T-helper 1 cell (primary cell): ENCODE measurements around the gene USH2A.
"Not testable (repeated sequence)": the region's sequence is repeated elsewhere in the genome, so short reads cannot be mapped to it uniquely, and the experiment has no call there.

Experiments used
- DNase-seq, 5 donors: peaks; one replicate each; pipeline ENCODE4 v3.0.0-alpha.2; 2012 to 2020

Gene USH2A

DNA sequence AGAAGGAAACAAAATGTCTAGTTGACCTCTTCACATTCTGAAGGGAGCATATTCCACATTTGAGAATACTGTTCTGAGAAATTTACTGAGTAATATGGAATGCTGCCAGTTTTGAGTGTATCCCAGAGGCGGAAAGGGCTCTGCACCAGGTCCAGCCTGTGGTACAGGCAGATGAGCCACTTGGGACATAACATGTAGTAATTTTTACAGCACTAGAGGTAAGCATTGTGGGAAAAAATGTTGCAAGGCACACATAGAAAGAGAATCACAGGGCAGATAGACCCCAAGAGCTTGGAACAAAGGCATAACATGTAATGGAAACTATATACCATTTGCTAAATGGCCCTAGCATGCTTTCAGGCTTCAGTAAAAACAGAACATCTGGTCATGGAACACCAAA lies 228.5 kb downstream of the USH2A start:
- DNase-seq = no peak

DNA sequence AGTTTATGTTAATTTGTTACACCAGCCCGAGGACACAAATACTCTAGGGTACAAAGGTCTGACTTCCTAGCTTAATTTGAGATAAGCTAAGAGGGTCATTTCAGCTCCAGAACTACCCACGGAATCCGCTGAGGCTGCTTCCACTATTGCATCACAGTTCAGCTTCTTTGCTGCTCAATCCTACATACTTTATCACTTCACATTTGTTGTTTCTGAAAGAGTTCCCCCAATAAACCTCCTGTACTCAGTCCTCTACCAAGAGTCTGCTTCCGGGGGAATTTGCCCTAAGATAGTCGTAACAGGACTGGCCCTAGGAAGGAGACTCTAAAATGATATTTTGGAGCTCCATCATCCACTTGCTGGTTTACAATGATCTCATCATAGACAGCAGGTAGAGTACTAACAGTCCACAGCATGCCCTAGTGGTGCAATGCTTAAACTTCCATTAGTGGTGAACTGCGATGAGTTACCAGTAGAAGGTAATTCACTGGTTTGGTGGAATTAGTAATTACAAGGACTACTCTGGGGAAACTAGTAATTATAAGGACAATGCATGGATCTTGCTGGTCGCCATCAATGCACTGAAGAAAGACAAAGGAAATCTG lies 229.3 kb downstream of the USH2A start:
- DNase-seq = no peak

DNA sequence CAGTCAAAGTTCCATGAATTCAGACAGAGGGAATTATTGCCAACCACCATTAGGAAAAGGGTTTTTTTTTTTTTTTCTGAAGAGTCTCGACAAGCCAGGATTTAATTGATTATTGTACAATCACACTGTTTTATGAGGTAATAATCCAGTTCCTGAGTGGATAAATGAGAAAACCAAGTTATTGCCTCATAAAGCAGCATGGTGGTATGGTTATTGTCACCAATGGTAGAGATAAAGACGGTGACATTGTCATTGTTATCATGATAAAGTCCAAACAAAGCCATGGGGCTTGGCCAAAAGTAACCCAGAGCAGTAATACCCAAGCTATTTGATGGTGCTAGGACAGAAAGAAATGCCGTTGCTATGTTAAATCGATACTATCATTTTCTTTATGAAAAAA lies 232.8 kb downstream of the USH2A start:
- DNase-seq = no peak

DNA sequence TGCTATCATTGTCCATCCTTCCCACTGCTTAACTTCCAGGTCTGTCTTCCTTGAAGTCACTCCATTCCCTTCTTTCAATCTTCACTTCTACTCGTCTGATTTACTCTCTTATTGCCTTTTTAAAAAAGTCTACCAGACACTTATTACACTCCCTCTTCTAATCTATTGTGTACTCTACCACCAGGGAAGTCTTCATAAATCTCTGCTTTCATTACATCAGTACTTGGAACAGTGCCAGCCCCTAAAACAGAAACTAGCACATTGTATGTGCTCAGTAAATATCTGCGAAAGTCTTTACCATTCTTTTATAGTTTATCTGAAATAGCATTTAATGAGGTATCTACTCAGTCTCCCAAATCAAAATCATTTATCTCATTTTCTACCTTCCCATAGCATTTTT lies 236.4 kb downstream of the USH2A start:
- DNase-seq = no peak

GRCh38 chr1:216186141-216186540 lies 237.1 kb downstream of the USH2A start:
- no peak for DNase-seq

- no peak for DNase-seq
These were observed 239.0 kb downstream of the USH2A start for GRCh38 chr1:216184126-216184680.

- no peak for DNase-seq
These were observed 239.8 kb downstream of the USH2A start for GRCh38 chr1:216183454-216183853.

DNA sequence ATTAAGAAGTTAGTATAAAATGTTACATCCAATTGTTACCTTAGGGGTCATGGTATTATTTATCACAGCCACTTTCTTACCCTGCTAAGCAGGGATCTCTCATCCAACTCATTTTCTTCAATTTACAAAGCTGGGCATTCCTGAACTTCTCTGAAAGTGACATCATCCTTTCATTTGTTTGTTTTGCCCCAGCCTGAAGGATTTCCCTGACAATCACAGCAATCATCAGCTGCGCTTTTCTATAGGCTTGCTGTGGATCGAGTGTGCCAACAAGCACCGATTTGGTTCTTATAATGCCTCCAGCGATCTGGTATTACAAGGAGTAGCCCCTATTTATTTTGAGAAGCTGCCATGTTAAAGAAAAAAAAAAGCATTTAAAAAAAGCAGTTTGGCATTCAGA lies 240.2 kb downstream of the USH2A start:
- no peak for DNase-seq

DNA sequence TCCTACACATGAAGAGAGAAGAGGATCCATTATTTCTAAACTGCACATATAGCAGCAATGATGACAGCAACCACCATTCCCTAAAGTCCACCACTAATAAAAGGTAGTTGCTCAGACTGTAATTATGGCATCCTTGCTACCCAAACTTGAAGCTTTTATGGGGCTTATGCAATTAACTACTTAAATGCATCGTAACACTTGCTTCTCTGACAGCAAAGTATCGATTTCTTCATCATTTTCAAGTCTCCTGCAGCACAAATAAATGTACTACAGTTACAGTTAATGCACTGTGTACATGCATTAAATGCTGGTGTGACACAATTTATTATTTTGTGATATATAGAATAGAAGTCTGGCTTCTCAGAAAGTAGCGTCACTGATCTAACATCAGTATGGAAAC lies 241.7 kb downstream of the USH2A start:
- no peak for DNase-seq

- no peak for DNase-seq
These were observed 245.0 kb downstream of the USH2A start for GRCh38 chr1:216178281-216178680.

DNA sequence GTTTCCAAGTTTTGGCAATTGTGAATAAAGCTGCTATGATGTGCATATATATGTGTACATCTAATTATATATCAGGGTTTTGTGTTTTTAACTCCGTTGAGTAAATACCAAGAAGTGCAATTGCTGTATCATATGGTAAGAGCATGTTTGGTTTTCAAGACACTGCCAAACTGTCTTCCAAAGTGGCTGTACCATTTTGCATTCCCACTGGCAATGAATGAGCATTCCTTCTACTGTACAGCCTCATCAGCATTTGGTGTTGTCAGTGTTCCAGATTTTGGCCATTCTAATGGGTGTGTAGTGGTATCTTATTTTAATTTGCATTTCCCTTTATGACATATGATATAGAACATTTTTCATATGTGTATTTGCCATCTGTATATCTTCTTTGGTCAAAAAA lies 246.3 kb downstream of the USH2A start:
- DNase-seq = no peak

GRCh38 chr1:216175714-216176113 lies 247.5 kb downstream of the USH2A start:
- DNase-seq = no peak

- DNase-seq = no peak
These were observed 249.8 kb downstream of the USH2A start for GRCh38 chr1:216173376-216173995.

DNA sequence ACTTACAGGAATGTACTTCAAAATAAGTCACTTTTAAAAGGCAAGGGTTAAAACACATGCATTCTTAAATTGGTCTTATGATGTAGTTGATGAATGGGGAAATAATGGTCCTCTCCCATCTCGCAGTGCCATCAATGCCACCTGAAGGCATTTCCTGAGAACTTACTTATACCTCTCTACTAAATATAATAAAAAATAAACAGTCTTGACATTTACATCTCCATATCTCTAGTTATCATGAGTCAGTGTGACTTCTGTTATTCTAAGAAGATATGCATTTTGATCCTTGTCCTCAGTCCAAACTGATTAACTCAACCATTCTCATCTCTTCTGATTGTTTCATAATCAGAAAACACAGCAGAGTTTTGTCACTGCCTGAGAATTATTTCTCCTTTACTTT lies 253.9 kb downstream of the USH2A start:
- no peak for DNase-seq

DNA sequence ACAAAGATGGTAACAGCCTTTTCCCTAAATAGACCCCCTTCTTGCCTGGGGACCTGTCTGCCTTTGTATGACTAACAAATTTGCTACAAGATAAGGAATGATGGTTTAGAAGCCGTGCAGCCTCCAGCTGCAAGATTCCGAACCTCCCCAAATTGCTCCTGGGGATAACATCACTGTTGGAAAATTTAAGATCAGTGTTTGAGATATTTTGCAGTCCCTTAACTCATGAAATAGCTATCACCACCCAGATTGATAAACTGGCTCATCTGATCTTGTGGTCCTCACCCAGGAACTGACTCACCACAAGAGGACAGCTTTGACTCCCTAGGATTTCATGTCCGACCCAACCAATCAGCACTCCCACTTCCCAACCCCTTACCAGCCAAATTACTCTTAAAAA lies 254.7 kb downstream of the USH2A start:
- DNase-seq = no peak

DNA sequence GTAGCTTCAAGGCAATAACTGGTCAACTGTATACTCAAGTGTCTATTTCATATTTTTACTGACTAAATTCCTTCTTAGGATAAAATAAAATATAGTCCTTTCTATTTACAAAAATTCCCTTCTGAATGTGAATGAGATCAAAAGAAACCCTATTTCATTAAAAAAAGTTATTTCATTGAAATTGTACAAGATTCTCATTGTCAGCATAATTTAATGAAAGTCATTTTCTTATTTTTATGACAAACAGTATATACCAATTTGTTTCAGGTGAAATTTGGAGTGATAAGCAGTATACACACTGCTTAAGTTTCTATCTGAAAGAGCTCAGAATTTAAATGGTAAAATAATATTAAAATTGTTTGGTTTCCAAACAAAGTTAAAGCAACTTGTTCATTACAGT lies 269.2 kb downstream of the USH2A start:
- no peak for DNase-seq

GRCh38 chr1:216153130-216153529 lies 270.1 kb downstream of the USH2A start:
- no peak for DNase-seq

- DNase-seq = not testable (repeated sequence)
These were observed 277.7 kb downstream of the USH2A start for GRCh38 chr1:216145451-216146018.

DNA sequence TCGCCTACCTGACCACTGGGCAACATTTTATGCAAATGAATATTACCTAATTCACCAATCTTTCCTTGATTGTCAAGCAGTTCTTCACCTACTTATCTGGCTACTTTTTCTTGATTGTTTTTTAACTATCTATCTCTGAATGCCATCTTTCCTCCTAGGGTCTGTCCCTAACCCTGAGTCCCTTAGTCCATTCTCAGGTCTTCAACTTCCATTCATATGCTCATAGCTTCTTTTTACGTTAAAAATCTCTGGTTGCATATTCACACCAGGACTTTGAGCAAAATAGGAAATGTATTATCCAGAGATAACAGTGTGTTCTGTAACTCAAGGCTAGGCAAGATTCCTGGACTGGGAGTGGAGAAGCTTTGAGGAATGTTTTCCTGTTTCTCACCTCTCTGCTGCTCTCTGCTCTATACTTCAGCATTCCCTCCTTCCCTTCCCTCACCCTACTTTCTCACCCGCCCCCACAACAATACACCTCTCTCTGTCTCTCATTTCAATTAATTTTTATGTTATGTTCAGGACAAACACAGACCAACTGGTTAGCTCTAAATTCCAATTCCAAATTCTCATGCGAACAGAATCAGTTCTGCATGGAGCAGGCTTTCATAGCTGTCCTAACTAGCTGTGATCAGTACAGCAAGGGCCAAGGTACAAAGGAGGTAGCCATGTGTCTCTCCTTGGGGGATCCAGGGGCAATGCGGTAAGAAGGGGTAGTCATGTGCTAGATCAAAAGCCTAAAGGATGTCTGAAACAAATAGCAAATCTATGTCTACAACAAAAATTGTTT lies 278.4 kb downstream of the USH2A start:
- DNase-seq = no peak

DNA sequence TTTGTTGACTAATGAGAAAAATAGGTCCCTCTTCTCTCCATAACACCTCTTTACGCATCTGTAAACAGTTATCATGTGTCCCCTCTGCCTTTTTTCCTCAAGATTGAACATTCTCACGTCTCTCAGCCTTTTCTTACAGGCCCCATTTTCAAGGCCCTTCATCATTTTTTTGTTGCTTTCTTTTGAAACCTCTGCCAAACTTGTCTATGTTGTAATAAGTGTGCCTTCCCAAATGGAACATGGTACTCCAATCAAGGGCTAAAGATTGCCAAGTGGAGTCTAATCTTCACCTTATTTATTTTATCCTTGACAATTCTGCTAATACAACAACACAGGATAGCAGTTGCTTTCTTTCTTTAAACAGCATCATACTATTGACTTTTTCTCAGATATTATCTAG lies 280.3 kb downstream of the USH2A start:
- no peak for DNase-seq

DNA sequence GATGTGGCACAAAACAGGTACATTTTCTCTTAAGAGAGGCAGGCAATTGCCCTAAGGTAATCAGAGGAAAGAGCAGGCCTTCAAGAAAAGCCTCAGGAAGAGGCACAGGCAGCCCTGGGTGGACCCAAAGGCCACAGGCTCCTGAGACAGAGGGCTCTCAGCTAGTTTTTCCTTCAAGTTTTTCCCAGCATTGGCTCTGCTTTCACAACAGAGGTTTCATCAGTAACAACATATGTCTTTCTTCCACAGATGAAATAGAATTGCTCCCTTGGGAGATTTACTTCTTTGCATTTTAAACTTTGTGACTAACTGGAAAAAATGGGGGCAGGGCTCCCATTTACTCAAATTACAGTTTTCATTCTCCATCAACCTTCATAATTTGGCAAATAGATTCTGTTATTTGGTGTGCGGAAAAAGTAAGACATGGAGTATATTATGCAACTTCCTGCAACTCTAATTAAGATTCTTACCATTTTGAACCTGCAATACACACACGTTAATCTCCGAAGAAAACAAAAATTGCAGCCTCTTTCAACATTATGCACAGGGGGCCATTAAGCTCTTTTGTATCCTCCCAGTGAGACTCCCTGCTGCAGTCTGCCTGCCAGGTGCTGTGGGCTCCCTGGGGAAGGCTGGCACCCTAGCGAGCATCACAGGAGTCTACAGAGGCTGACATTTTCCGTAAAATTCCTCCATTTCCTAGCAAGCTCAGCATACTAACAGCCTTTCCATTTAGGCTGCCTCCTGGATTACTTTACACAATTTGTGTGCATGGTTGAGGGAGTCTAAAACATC lies 282.3 kb downstream of the USH2A start:
- no peak for DNase-seq

DNA sequence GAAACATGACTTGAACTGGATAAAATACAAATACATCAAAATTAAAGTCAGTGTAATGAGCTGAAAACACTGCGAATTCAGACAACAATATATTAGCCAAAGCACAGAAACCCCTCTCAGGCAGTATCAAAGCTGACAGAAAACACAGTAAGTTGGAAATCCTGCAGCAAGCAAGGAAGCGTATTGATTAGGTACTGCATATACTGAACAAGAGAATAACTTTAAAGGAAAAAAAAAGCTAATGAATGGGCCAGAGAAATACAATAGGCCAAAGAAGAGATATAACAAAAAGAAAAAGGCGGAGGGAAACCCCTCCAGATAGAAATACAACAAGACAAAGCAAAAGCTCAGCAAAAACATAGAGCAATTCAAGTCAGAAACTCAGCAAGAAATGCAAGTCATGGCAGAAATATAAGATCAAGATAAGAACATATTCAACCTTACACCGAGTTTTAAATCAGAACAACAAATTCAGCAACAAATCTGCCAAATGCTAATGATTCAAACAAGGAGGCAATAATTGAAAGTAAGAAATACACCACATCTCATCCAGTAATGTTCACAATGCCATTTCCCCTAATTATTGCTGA lies 299.0 kb downstream of the USH2A start:
- no peak for DNase-seq
